HEK293 (cell line): Measurements from ENCODE around the gene CEP70.

Experiments used
- CTCF ChIA-PET: fragments of 350-600 bp; formaldehyde crosslinking; extraction: SDS; loops from one replicate; lab custom pipeline; 2021; ENCODE audit warnings: antibody characterized with exemption; lab: Yijun Ruan, JAX
- POLR2A ChIA-PET: fragments of 300-600 bp; formaldehyde crosslinking; extraction: SDS; loops from one replicate; lab custom pipeline; 2020; ENCODE audit warnings: antibody characterized with exemption, inconsistent platforms; lab: Yijun Ruan, JAX
- H3K27ac ChIP-seq: fragments of 200-500 bp; sonication (Bioruptor generic); 2 replicates; pipeline ENCODE4 v1.5.1; 2014; ENCODE audit warnings: low read depth, low read length, control low read depth, inconsistent platforms; ENCODE audit errors: extremely low read depth
- H3K36me3 ChIP-seq, 2 experiments: fragments of 200-500 bp in 1 of 2; sonication (Bioruptor generic) in 1 of 2; 1 replicate in 1 of 2; 2 replicates in 1 of 2; pipeline ENCODE4 v1.5.1; 2014 to 2017; ENCODE audit warnings: inconsistent platforms in 2 of 2, low read length in 2 of 2; ENCODE audit not compliant: control insufficient read depth in 2 of 2, insufficient read depth in 1 of 2
- H3K4me1 ChIP-seq: fragments of 200-500 bp; sonication (Bioruptor generic); 2 replicates; pipeline ENCODE4 v1.5.1; 2014; ENCODE audit warnings: mild to moderate bottlenecking, low read length, inconsistent platforms; ENCODE audit not compliant: control insufficient read depth, insufficient read depth
- H3K4me3 ChIP-seq: 2 replicates; pipeline ENCODE4 v1.5.1; 2011; ENCODE audit warnings: low read depth, mild to moderate bottlenecking, control low read depth, low read length, moderate library complexity
- H3K9me3 ChIP-seq: fragments of 200-500 bp; sonication (Bioruptor generic); 2 replicates; pipeline ENCODE4 v1.5.1; 2014; ENCODE audit warnings: low read depth, low read length, inconsistent platforms; ENCODE audit not compliant: control insufficient read depth, insufficient read depth
- GLIS2 ChIP-seq: fragments of 450-650 bp; formaldehyde crosslinking; IDR thresholded peaks from 2 replicates; pipeline ENCODE4 v1.5.1; 2016; ENCODE audit warnings: missing biosample characterization, missing genetic modification characterization
- OSR2 ChIP-seq: fragments of 450-650 bp; formaldehyde crosslinking; IDR thresholded peaks from 2 replicates; pipeline ENCODE4 v1.5.1; 2016; ENCODE audit warnings: missing biosample characterization, missing genetic modification characterization
- RBAK ChIP-seq: fragments of 450-650 bp; formaldehyde crosslinking; IDR thresholded peaks from 2 replicates; pipeline ENCODE4 v1.5.1; 2016; ENCODE audit warnings: missing biosample characterization, missing genetic modification characterization
- SP2 ChIP-seq: fragments of 450-650 bp; formaldehyde crosslinking; IDR thresholded peaks from 2 replicates; pipeline ENCODE4 v1.5.1; 2016; ENCODE audit warnings: missing biosample characterization, missing genetic modification characterization
- ZIC2 ChIP-seq: fragments of 450-650 bp; formaldehyde crosslinking; IDR thresholded peaks from 2 replicates; pipeline ENCODE4 v1.5.1; 2016; ENCODE audit warnings: missing biosample characterization, missing genetic modification characterization
- ZNF140 ChIP-seq: fragments of 450-650 bp; formaldehyde crosslinking; IDR thresholded peaks from 2 replicates; pipeline ENCODE4 v1.5.1; 2016; ENCODE audit warnings: missing biosample characterization, missing genetic modification characterization
- ZNF292 ChIP-seq: fragments of 450-650 bp; formaldehyde crosslinking; IDR thresholded peaks from 2 replicates; pipeline ENCODE4 v1.5.1; 2016; ENCODE audit warnings: low read depth, missing biosample characterization, missing genetic modification characterization, borderline replicate concordance
- ZNF311 ChIP-seq: fragments of 450-650 bp; formaldehyde crosslinking; IDR thresholded peaks from 2 replicates; pipeline ENCODE4 v1.5.1; 2017; ENCODE audit warnings: missing biosample characterization, missing genetic modification characterization, borderline replicate concordance
- ZNF335 ChIP-seq: fragments of 450-650 bp; formaldehyde crosslinking; conservative IDR thresholded peaks from 2 replicates; pipeline ENCODE4 v1.5.1; 2016; ENCODE audit warnings: missing biosample characterization, missing genetic modification characterization
- ZNF473 ChIP-seq: fragments of 450-650 bp; formaldehyde crosslinking; IDR thresholded peaks from 2 replicates; pipeline ENCODE4 v1.5.1; 2017; ENCODE audit warnings: missing biosample characterization, missing genetic modification characterization
- ZNF48 ChIP-seq: fragments of 450-650 bp; formaldehyde crosslinking; IDR thresholded peaks from 2 replicates; pipeline ENCODE4 v1.5.1; 2016; ENCODE audit warnings: missing biosample characterization, missing genetic modification characterization
- ZNF510 ChIP-seq: fragments of 450-650 bp; formaldehyde crosslinking; IDR thresholded peaks from 2 replicates; pipeline ENCODE4 v1.5.1; 2018; ENCODE audit warnings: mild to moderate bottlenecking, missing genetic modification characterization, missing biosample characterization; ENCODE audit not compliant: insufficient replicate concordance
- ZNF560 ChIP-seq: fragments of 450-650 bp; formaldehyde crosslinking; IDR thresholded peaks from 2 replicates; pipeline ENCODE4 v1.5.1; 2017; ENCODE audit warnings: missing biosample characterization, missing genetic modification characterization, borderline replicate concordance
- ZNF585B ChIP-seq: fragments of 450-650 bp; formaldehyde crosslinking; IDR thresholded peaks from 2 replicates; pipeline ENCODE4 v1.5.1; 2016; ENCODE audit warnings: missing biosample characterization, missing genetic modification characterization
- ZNF792 ChIP-seq: fragments of 450-650 bp; formaldehyde crosslinking; IDR thresholded peaks from 2 replicates; pipeline ENCODE4 v1.5.1; 2016; ENCODE audit warnings: missing biosample characterization, missing genetic modification characterization
- ZNF837 ChIP-seq: fragments of 450-650 bp; formaldehyde crosslinking; IDR thresholded peaks from 2 replicates; pipeline ENCODE4 v1.5.1; 2016; ENCODE audit warnings: missing biosample characterization, missing genetic modification characterization
- TF ChIP-seq, protein P1 (sequence below): fragments of 450-650 bp; formaldehyde crosslinking; IDR thresholded peaks from 2 replicates; pipeline ENCODE4 v1.5.1; 2016; ENCODE audit warnings: missing biosample characterization, missing genetic modification characterization

Gene CEP70

DNA sequence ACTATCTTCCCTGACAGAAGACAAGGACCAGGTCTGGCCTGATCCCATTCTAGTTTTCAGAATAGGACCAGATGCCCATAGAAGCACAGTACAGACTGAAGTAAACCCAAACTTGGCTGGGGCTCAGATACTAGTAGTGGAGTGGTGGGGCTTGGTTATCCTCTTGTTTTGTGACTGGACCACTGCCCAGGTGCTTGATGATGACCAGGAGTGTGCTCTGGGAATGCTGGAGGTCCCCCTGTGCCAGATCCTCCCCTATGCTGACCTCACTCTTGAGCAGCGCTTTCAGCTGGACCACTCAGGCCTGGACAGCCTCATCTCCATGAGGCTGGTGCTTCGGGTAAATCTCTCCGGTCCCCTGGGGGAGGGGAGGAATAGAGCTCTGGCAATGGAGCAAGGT lies 123.4 kb downstream of the CEP70 start:
- Histone ChIP-seq H3K4me3 (no peak overlapping the region), H3K27ac (no peak overlapping the region), H3K36me3 (no peaks in the 10 kb centered on the region), H3K9me3 (no peaks in the 10 kb centered on the region), H3K4me1 (no peaks in the 10 kb centered on the region)
- TF ChIP-seq ZNF510 (no peak), ZIC2 (tag by site-specific recombination) (no peak), GLIS2 (tag by site-specific recombination) (no peak), ZNF311 (tag by site-specific recombination) (no peak), ZNF585B (tag by site-specific recombination) (no peak)
- TF ChIP-seq, protein P1, sequence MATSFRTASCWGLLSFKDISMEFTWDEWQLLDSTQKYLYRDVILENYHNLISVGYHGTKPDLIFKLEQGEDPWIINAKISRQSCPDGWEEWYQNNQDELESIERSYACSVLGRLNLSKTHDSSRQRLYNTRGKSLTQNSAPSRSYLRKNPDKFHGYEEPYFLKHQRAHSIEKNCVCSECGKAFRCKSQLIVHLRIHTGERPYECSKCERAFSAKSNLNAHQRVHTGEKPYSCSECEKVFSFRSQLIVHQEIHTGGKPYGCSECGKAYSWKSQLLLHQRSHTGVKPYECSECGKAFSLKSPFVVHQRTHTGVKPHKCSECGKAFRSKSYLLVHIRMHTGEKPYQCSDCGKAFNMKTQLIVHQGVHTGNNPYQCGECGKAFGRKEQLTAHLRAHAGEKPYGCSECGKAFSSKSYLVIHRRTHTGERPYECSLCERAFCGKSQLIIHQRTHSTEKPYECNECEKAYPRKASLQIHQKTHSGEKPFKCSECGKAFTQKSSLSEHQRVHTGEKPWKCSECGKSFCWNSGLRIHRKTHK (tag by site-specific recombination) = no peak
- CTCF ChIA-PET = interaction anchor here (2.1 kb wide), 1 partner anchor 8 kb away, joined by 8 read pairs; no protein-coding TSS in a partner anchor
- POLR2A ChIA-PET = no interaction called here

DNA sequence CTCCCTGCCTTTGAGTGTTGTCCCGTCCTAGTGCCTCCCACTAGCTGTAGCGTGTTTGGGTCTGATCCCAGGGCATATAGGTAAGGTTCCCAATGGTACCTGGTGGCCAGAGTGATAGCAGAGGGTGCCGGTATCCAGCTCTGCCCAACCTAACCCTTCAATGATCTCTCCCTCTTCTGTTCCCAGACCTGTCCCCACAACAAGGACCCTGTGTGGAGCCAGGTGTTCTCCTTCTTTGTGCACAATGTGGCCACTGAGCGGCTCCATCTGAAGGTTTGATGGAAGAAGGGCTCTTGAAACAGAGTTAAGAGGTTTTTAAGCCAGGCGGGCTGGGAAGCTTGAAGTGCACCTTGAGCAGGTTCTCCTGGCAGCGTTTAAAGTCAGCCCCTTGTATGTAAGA lies 124.2 kb downstream of the CEP70 start:
- TF ChIP-seq SP2 (tag by site-specific recombination) (no peak), ZNF792 (no peak), ZNF140 (tag by site-specific recombination) (no peak), ZNF292 (no peak), ZNF560 (tag by site-specific recombination) (no peak), ZNF473 (tag by site-specific recombination) (no peak), OSR2 (tag by site-specific recombination) (no peak)
- TF ChIP-seq, all 188 proteins: peak for 0
- no peak overlapping the region for H3K4me3 ChIP-seq
- ChIA-PET POLR2A (no interaction called here), CTCF (interaction anchor here (2.1 kb wide), 1 partner anchor 9 kb away, joined by 8 read pairs; no protein-coding TSS in a partner anchor)
- no peaks in the 10 kb centered on the region for H3K4me1 ChIP-seq
- no peaks in the 10 kb centered on the region for H3K9me3 ChIP-seq
- no peak overlapping the region for H3K27ac ChIP-seq
- H3K36me3 ChIP-seq = no peaks in the 10 kb centered on the region

DNA sequence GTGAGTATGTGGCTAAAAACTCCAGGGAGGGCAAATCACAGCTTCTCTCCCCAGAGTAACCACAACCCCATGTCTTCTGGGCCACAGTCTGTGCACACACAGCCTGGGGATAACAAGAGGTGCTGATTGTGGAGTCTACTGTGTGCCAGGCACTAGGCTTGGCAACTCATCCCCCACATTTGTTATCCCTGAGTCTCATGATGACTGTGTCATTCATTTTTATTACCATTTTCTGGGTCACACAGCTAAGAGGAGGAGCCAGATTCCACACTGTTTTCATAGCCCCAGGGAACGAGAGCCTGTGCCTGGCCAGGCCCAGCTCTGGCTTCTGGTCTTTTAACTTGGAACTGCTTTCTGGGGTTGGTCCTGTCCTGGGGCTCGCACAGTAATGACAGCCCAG lies 125.2 kb downstream of the CEP70 start:
- TF ChIP-seq ZNF335 (tag by site-specific recombination) (peak; percentile 49; the same call in 1 of the 2 replicates), ZNF48 (tag by site-specific recombination) (no peak)
- ChIA-PET CTCF (interaction anchor here (1.3 kb wide), 1 partner anchor 10 kb away, joined by 9 read pairs; no protein-coding TSS in a partner anchor), POLR2A (no interaction called here)
- H3K27ac ChIP-seq = no peak overlapping the region
- H3K36me3 ChIP-seq = no peaks in the 10 kb centered on the region
- no peaks in the 10 kb centered on the region for H3K9me3 ChIP-seq
- no peak overlapping the region for H3K4me3 ChIP-seq
- no peaks in the 10 kb centered on the region for H3K4me1 ChIP-seq

DNA sequence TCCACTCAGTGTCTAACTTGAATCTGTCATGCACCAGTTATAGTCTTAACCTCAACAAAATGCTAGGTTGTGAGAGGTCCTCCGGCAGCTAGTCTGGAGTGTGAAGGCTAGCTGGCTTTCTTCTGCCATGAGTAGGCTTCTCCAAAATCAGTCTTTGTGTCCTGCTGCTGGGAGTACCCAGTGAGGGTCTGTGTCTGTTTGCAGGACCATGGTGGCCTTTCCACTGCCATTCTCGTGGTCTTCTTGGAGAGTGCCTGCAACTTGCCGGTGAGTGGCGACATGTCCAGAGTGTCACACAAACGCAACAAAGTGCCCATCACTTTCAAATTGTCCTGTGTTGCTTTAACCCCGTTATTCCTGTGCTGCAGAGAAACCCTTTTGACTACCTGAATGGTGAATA lies 125.6 kb downstream of the CEP70 start:
- POLR2A ChIA-PET = no interaction called here
- TF ChIP-seq RBAK (tag by site-specific recombination) = no peak
- TF ChIP-seq ZNF837 = no peak
- TF ChIP-seq ZNF335 (tag by site-specific recombination) = peak; percentile 63; the same call in 1 of the 2 replicates
- CTCF ChIA-PET = interaction anchor here (1.3 kb wide), 1 partner anchor 11 kb away, joined by 9 read pairs; no protein-coding TSS in a partner anchor
- Histone ChIP-seq H3K4me1 (no peaks in the 10 kb centered on the region), H3K36me3 (no peaks in the 10 kb centered on the region), H3K9me3 (no peaks in the 10 kb centered on the region), H3K27ac (no peak overlapping the region), H3K4me3 (no peak overlapping the region)
